HL-60 (cell line): Measurements from ENCODE around the gene MTMR3.

Experiments
- DNase-seq, 2 experiments: peaks; one replicate each; pipeline ENCODE4 v3.0.0-alpha.2; 2010 to 2020; ENCODE audit warnings: low read depth in 1 of 2, low spot score in 1 of 2
- H3K27ac ChIP-seq: fragments of 250-450 bp; sonication (Bioruptor Pico); replicated peaks from 2 replicates; pipeline ENCODE4 v1.5.1; 2020; ENCODE audit warnings: mild to moderate bottlenecking, moderate library complexity
- H3K27me3 ChIP-seq: fragments of 250-450 bp; sonication (Bioruptor Pico); 2 replicates; pipeline ENCODE4 v1.5.1; 2021; ENCODE audit warnings: mild to moderate bottlenecking, moderate library complexity; ENCODE audit not compliant: insufficient read depth, poor library complexity, severe bottlenecking
- H3K4me3 ChIP-seq: replicated peaks from 2 replicates; pipeline ENCODE4 v1.5.1; 2011; ENCODE audit warnings: mild to moderate bottlenecking, control low read depth, low read length; ENCODE audit not compliant: insufficient read depth
- GABPA ChIP-seq: IDR thresholded peaks from 2 replicates; pipeline ENCODE4 v1.6.1; 2012; ENCODE audit warnings: low read depth
- POLR2AphosphoS5 ChIP-seq: IDR thresholded peaks from 2 replicates; pipeline ENCODE4 v1.6.1; 2012; ENCODE audit warnings: low read depth
- SPI1 ChIP-seq: IDR thresholded peaks from 2 replicates; pipeline ENCODE4 v1.6.1; 2012; ENCODE audit warnings: low read depth, mild to moderate bottlenecking, borderline replicate concordance
- TF ChIP-seq, protein P1 (sequence below): IDR thresholded peaks from 2 replicates; pipeline ENCODE4 v1.6.1; 2012; ENCODE audit warnings: low read depth; ENCODE audit not compliant: insufficient replicate concordance
- TF ChIP-seq, protein P2 (sequence below): IDR thresholded peaks from one replicate; pipeline ENCODE4 v1.5.1; 2011; ENCODE audit warnings: low read length, control low read depth, inconsistent platforms; ENCODE audit not compliant: insufficient read depth

MTMR3 gene

DNA sequence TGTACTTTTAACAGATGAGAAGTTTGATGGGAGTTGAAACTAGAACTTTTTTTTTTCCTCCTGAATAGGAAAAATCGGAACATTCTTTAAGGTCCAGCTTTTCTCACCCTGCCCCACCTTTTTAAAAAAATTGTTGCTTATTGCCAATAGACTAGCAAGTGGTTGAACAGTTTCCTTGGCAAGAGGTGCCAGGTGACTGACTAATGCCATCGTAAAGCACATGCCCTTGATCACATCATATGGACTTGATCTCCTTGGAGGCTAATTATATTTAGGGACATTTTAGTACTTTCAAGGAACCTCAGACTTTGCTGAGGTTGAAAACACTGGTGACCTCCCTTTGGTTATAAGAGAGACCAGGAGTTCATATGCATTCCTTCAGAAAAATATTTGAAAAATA lies 57.6 kb downstream of the MTMR3 start:
- H3K4me3 ChIP-seq: no peak overlapping the region
- TF ChIP-seq SPI1 (no peak), GABPA (no peak), POLR2AphosphoS5 (no peak)
- TF ChIP-seq, protein P1, sequence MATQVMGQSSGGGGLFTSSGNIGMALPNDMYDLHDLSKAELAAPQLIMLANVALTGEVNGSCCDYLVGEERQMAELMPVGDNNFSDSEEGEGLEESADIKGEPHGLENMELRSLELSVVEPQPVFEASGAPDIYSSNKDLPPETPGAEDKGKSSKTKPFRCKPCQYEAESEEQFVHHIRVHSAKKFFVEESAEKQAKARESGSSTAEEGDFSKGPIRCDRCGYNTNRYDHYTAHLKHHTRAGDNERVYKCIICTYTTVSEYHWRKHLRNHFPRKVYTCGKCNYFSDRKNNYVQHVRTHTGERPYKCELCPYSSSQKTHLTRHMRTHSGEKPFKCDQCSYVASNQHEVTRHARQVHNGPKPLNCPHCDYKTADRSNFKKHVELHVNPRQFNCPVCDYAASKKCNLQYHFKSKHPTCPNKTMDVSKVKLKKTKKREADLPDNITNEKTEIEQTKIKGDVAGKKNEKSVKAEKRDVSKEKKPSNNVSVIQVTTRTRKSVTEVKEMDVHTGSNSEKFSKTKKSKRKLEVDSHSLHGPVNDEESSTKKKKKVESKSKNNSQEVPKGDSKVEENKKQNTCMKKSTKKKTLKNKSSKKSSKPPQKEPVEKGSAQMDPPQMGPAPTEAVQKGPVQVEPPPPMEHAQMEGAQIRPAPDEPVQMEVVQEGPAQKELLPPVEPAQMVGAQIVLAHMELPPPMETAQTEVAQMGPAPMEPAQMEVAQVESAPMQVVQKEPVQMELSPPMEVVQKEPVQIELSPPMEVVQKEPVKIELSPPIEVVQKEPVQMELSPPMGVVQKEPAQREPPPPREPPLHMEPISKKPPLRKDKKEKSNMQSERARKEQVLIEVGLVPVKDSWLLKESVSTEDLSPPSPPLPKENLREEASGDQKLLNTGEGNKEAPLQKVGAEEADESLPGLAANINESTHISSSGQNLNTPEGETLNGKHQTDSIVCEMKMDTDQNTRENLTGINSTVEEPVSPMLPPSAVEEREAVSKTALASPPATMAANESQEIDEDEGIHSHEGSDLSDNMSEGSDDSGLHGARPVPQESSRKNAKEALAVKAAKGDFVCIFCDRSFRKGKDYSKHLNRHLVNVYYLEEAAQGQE: no peak
- TF ChIP-seq, protein P2, sequence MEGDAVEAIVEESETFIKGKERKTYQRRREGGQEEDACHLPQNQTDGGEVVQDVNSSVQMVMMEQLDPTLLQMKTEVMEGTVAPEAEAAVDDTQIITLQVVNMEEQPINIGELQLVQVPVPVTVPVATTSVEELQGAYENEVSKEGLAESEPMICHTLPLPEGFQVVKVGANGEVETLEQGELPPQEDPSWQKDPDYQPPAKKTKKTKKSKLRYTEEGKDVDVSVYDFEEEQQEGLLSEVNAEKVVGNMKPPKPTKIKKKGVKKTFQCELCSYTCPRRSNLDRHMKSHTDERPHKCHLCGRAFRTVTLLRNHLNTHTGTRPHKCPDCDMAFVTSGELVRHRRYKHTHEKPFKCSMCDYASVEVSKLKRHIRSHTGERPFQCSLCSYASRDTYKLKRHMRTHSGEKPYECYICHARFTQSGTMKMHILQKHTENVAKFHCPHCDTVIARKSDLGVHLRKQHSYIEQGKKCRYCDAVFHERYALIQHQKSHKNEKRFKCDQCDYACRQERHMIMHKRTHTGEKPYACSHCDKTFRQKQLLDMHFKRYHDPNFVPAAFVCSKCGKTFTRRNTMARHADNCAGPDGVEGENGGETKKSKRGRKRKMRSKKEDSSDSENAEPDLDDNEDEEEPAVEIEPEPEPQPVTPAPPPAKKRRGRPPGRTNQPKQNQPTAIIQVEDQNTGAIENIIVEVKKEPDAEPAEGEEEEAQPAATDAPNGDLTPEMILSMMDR: no peak
- H3K27me3 ChIP-seq: no peaks in the 10 kb centered on the region
- no peak overlapping the region for H3K27ac ChIP-seq
- no peak for DNase-seq

DNA sequence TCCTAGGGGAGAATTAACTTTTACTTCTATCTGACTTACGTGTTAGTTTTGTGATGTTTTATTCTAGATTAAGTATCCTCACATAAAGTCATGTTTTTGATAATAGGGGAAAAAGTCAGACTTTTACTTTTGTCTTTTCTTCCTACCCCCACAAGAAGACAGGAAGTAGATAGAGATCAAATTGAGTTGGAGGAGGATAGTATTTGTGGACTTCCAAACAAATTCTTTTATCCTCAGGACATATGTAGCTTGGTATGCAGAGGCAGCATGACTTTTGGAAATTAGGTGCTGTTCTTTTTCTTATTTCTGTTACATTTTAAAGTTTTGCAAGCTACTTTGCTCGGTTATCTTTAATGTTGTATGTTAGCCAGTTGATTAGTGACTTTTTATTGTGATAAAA lies 61.4 kb downstream of the MTMR3 start:
- no peak overlapping the region for H3K4me3 ChIP-seq
- no peak overlapping the region for H3K27ac ChIP-seq
- no peak for DNase-seq
- no peaks in the 10 kb centered on the region for H3K27me3 ChIP-seq
- TF ChIP-seq POLR2AphosphoS5 (no peak), SPI1 (no peak), GABPA (no peak)
- TF ChIP-seq, protein P1: no peak
- TF ChIP-seq, protein P2: no peak

DNA sequence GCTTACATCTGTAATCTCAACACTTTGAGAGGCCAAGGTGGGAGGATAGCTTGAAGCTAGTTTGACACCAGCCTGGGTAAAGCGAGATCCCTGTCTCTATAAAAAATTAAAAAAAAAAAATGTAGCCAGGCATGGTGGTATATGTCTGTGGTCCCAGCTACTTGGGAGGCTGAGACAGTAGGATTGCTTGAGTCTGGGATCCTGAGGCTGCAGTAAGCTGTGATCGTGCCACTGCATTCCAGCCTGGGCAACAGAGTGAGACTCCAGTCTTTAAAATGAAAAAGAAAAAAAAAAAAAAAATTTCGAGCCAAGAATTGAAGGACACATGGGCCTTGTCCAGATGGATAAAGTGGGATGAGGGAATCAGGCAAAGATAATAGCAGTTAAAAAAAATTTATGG lies 62.5 kb downstream of the MTMR3 start:
- no peak overlapping the region for H3K27ac ChIP-seq
- H3K27me3 ChIP-seq: no peaks in the 10 kb centered on the region
- no peak overlapping the region for H3K4me3 ChIP-seq
- TF ChIP-seq, protein P2: no peak
- no peak for TF ChIP-seq SPI1
- no peak for TF ChIP-seq POLR2AphosphoS5
- no peak for TF ChIP-seq GABPA
- TF ChIP-seq, protein P1: no peak
- DNase-seq: no peak
